Testis (tissue), 2 donors: Measurements from ENCODE around the gene PROM2.
A peak's percentile ranks its signal among the peaks of the same experiment; 100 is the strongest.

Experiments used
- POLR2A ChIP-seq: fragments of 450-650 bp; IDR thresholded peaks from one replicate; pipeline ENCODE4 v1.6.1; 2017; ENCODE audit warnings: antibody characterized with exemption, mild to moderate bottlenecking, moderate library complexity
- TF ChIP-seq, protein P1 (sequence below), 3 experiments: fragments of 450-650 bp in 2 of 3; fragments of 200-600 bp in 1 of 3; sonication (generic) in 1 of 3; IDR thresholded peaks; one replicate each; pipeline ENCODE4 v1.5.1; 2016 to 2019; ENCODE audit warnings: antibody characterized with exemption in 3 of 3, mild to moderate bottlenecking in 2 of 3, moderate library complexity in 1 of 3

GRCh38 chr2:95323347-95324155, 49.3 kb downstream of the PROM2 start:
- TF ChIP-seq, protein P1, sequence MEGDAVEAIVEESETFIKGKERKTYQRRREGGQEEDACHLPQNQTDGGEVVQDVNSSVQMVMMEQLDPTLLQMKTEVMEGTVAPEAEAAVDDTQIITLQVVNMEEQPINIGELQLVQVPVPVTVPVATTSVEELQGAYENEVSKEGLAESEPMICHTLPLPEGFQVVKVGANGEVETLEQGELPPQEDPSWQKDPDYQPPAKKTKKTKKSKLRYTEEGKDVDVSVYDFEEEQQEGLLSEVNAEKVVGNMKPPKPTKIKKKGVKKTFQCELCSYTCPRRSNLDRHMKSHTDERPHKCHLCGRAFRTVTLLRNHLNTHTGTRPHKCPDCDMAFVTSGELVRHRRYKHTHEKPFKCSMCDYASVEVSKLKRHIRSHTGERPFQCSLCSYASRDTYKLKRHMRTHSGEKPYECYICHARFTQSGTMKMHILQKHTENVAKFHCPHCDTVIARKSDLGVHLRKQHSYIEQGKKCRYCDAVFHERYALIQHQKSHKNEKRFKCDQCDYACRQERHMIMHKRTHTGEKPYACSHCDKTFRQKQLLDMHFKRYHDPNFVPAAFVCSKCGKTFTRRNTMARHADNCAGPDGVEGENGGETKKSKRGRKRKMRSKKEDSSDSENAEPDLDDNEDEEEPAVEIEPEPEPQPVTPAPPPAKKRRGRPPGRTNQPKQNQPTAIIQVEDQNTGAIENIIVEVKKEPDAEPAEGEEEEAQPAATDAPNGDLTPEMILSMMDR (IDR thresholded peaks at IDR 0.05) = peak in 1 of 3 experiments; percentile 47
- TF ChIP-seq POLR2A = no peak
